Caco-2 (cell line): ENCODE data around the gene TACC2. TPM values are rescaled to one million over a fixed set of nuclear protein-coding genes. Genes with fewer than 3 reads are reported as not detected.
A peak's percentile ranks its signal among the peaks of the same experiment; 100 is the strongest.

Experiments
- BruUV-seq: library from RNA; stranded (reverse); fragments of 400-500 nt; replicated peaks from 2 replicates; lab custom pipeline; 2021; lab: Mats Ljungman, UMichigan
- CTCF ChIA-PET: fragments of 300-600 bp; sonication (Branson Sonifier 250); formaldehyde crosslinking; loops from one replicate; lab custom pipeline; 2022; ENCODE audit warnings: antibody characterized with exemption; lab: Charles Lee
- POLR2A ChIA-PET: fragments of 300-600 bp; sonication (Branson Sonifier 250); formaldehyde crosslinking; loops from one replicate; lab custom pipeline; 2022; ENCODE audit warnings: antibody characterized with exemption; lab: Charles Lee
- DNase-seq, 2 experiments: peaks; one replicate each; pipeline versions ENCODE4 v3.0.0 to v3.0.0-alpha.2; 2020 to 2022
- H3K27me3 ChIP-seq: replicated peaks from 2 replicates; pipeline ENCODE4 v1.6.0; 2011; ENCODE audit warnings: low read length; ENCODE audit not compliant: control insufficient read depth, insufficient read depth
- H3K36me3 ChIP-seq: 2 replicates; pipeline ENCODE4 v1.5.1; 2011; ENCODE audit warnings: low read length; ENCODE audit not compliant: control insufficient read depth, insufficient read depth
- H3K4me1 ChIP-seq: fragments of 250-450 bp; sonication (Bioruptor Pico); 2 replicates; pipeline ENCODE4 v1.5.1; 2020; ENCODE audit warnings: mild to moderate bottlenecking
- H3K4me3 ChIP-seq: 2 replicates; pipeline ENCODE4 v1.5.1; 2011; ENCODE audit warnings: low read depth, mild to moderate bottlenecking, control low read depth, low read length
- H3K9me3 ChIP-seq: fragments of 250-450 bp; sonication (Bioruptor Pico); 2 replicates; pipeline ENCODE4 v1.5.1; 2020; ENCODE audit warnings: mild to moderate bottlenecking, moderate library complexity
- H3K27ac Mint-ChIP-seq: one replicate; pipeline ENCODE4 v1.8.0; 2022; ENCODE audit warnings: mixed read lengths; ENCODE audit not compliant: unreplicated experiment
- H3K27me3 Mint-ChIP-seq: one replicate; pipeline ENCODE4 v1.8.0; 2022; ENCODE audit warnings: mixed read lengths; ENCODE audit not compliant: insufficient read depth, unreplicated experiment
- H3K36me3 Mint-ChIP-seq: one replicate; pipeline ENCODE4 v1.8.0; 2022; ENCODE audit warnings: mild to moderate bottlenecking, mixed read lengths; ENCODE audit not compliant: insufficient read depth, unreplicated experiment
- H3K4me1 Mint-ChIP-seq: one replicate; pipeline ENCODE4 v1.8.0; 2022; ENCODE audit warnings: low read depth, mixed read lengths; ENCODE audit not compliant: unreplicated experiment
- H3K4me3 Mint-ChIP-seq: one replicate; pipeline ENCODE4 v1.8.0; 2022; ENCODE audit warnings: mild to moderate bottlenecking, moderate library complexity, mixed read lengths; ENCODE audit not compliant: unreplicated experiment
- H3K9me3 Mint-ChIP-seq: one replicate; pipeline ENCODE4 v1.8.0; 2022; ENCODE audit warnings: mixed read lengths; ENCODE audit not compliant: unreplicated experiment
- CTCF ChIP-seq, 2 experiments: fragments of 200-600 bp in 1 of 2; IDR thresholded peaks; 1 replicate in 1 of 2; 2 replicates in 1 of 2; pipeline versions ENCODE4 v1.5.1 to v1.8.0; 2011 to 2022; ENCODE audit warnings: antibody characterized with exemption in 1 of 2, control low read depth in 1 of 2, inconsistent platforms in 1 of 2, low read depth in 1 of 2, low read length in 1 of 2, mild to moderate bottlenecking in 1 of 2, moderate library complexity in 1 of 2; ENCODE audit not compliant: insufficient read depth in 1 of 2, severe bottlenecking in 1 of 2, unreplicated experiment in 1 of 2
- intact Hi-C: fragments of 100-400 bp; cut with micrococcal nuclease; formaldehyde crosslinking; loops from one replicate; pipeline ENCODE4 v1.10.0; 2022; ENCODE audit not compliant: unreplicated experiment
- total RNA-seq: library from RNA; stranded (reverse); gene quantifications from 2 replicates; pipeline ENCODE4 v1.2.3, GENCODE V29; 2022

TACC2 gene
- total RNA-seq, 1 experiment from 2014 or later, result 117 TPM

DNA sequence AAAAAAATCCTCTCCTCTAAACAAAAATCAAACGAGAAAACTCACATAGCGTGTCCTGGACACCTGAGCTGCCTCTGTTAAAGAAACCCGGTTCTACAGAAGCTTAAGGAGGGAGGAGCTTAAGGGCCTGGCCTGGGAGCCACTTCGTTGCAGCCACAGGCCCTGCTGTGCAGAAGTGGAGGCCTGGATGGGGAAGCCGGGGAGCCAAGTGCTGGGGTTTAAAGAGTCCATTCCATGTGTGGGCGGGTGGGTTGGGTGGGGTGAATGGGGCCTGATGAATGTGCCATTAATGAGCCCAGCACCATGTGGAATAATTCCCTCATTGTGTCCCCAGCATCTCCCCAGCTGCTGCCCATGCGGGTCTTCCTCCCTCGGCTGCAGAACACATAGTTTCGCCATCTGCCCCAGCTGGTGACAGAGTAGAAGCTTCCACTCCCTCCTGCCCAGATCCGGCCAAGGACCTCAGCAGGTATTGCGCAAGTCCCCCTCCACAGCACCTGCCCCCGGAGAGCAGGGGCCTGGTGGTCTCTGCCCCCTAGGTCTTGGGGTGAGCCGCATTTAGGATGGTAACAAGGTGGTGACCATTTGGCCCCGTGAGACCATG lies 154.4 kb downstream of the TACC2 start:
- H3K27me3 Mint-ChIP-seq, result no peaks in the 10 kb centered on the region
- intact Hi-C loops, result no loop called here
- Histone ChIP-seq H3K36me3 (peaks cover 14% of the 10 kb centered on the region), H3K4me1 (no peaks in the 10 kb centered on the region; the same call in 1 of the 2 replicates), H3K9me3 (peaks cover 6% of the 10 kb centered on the region), H3K4me3 (no peak overlapping the region), H3K27me3 (no peaks in the 10 kb centered on the region)
- H3K27ac Mint-ChIP-seq, result no peak overlapping the region
- ChIA-PET CTCF (interaction anchor here (0.5 kb wide), 1 partner anchor 1073 kb away, joined by 4 read pairs; no protein-coding TSS in a partner anchor), POLR2A (no interaction called here)
- H3K9me3 Mint-ChIP-seq, result peaks cover 10% of the 10 kb centered on the region
- no peak for DNase-seq
- H3K4me1 Mint-ChIP-seq, result peaks cover 17% of the 10 kb centered on the region
- H3K36me3 Mint-ChIP-seq, result peaks cover 79% of the 10 kb centered on the region
- no TSS peak for BruUV-seq
- no peak for TF ChIP-seq CTCF (IDR thresholded peaks at IDR 0.05; ENCODE audit: insufficient read depth in 1 of 2, low read depth in 1 of 2, low read length in 1 of 2, severe bottlenecking in 1 of 2, unreplicated experiment in 1 of 2)
- H3K4me3 Mint-ChIP-seq, result peak overlapping the region; percentile 45

- Histone ChIP-seq H3K36me3 (peaks cover 18% of the 10 kb centered on the region), H3K4me3 (no peak overlapping the region), H3K9me3 (peaks cover 6% of the 10 kb centered on the region), H3K4me1 (no peaks in the 10 kb centered on the region; the same call in 1 of the 2 replicates), H3K27me3 (no peaks in the 10 kb centered on the region)
- peaks cover 78% of the 10 kb centered on the region for H3K36me3 Mint-ChIP-seq
- H3K27me3 Mint-ChIP-seq, result no peaks in the 10 kb centered on the region
- no peak overlapping the region for H3K4me3 Mint-ChIP-seq
- POLR2A ChIA-PET, result no interaction called here
- DNase-seq, result no peak
- CTCF ChIA-PET, result no interaction called here
- BruUV-seq, result no TSS peak
- no peak overlapping the region for H3K27ac Mint-ChIP-seq
- TF ChIP-seq CTCF (IDR thresholded peaks at IDR 0.05; ENCODE audit: insufficient read depth in 1 of 2, low read depth in 1 of 2, low read length in 1 of 2, severe bottlenecking in 1 of 2, unreplicated experiment in 1 of 2), result no peak
- H3K9me3 Mint-ChIP-seq, result peaks cover 10% of the 10 kb centered on the region
- intact Hi-C loops, result no loop called here
- peaks cover 17% of the 10 kb centered on the region for H3K4me1 Mint-ChIP-seq
Observed at GRCh38 chr10:122144199-122144598, 155.2 kb downstream of the TACC2 start.

GRCh38 chr10:122145113-122145512 lies 156.2 kb downstream of the TACC2 start:
- no peaks in the 10 kb centered on the region for H3K27me3 Mint-ChIP-seq
- CTCF ChIA-PET, result no interaction called here
- no peak overlapping the region for H3K27ac Mint-ChIP-seq
- POLR2A ChIA-PET, result no interaction called here
- H3K9me3 Mint-ChIP-seq, result peaks cover 10% of the 10 kb centered on the region
- H3K4me1 Mint-ChIP-seq, result peaks cover 11% of the 10 kb centered on the region
- DNase-seq, result no peak
- no peak overlapping the region for H3K4me3 Mint-ChIP-seq
- no peak overlapping the region for H3K4me3 ChIP-seq
- intact Hi-C loops, result no loop called here
- no peaks in the 10 kb centered on the region; the same call in 1 of the 2 replicates for H3K4me1 ChIP-seq
- TF ChIP-seq CTCF (IDR thresholded peaks at IDR 0.05; ENCODE audit: insufficient read depth in 1 of 2, low read depth in 1 of 2, low read length in 1 of 2, severe bottlenecking in 1 of 2, unreplicated experiment in 1 of 2), result no peak
- H3K27me3 ChIP-seq, result no peaks in the 10 kb centered on the region
- H3K36me3 Mint-ChIP-seq, result peaks cover 73% of the 10 kb centered on the region
- BruUV-seq, result no TSS peak
- H3K9me3 ChIP-seq, result peaks cover 6% of the 10 kb centered on the region
- H3K36me3 ChIP-seq, result peaks cover 20% of the 10 kb centered on the region
